HPDE6-E6E7 (cell line): Measurements from ENCODE around the gene HYOU1.
"Not testable (repeated sequence)": the region's sequence is repeated elsewhere in the genome, so short reads cannot be mapped to it uniquely, and the experiment has no call there.

ENCODE experiments used
- DNase-seq: peaks from one replicate; pipeline ENCODE4 v3.0.0; 2011; ENCODE audit warnings: missing footprints; ENCODE audit errors: extremely low spot score

The HYOU1 gene, protein sequence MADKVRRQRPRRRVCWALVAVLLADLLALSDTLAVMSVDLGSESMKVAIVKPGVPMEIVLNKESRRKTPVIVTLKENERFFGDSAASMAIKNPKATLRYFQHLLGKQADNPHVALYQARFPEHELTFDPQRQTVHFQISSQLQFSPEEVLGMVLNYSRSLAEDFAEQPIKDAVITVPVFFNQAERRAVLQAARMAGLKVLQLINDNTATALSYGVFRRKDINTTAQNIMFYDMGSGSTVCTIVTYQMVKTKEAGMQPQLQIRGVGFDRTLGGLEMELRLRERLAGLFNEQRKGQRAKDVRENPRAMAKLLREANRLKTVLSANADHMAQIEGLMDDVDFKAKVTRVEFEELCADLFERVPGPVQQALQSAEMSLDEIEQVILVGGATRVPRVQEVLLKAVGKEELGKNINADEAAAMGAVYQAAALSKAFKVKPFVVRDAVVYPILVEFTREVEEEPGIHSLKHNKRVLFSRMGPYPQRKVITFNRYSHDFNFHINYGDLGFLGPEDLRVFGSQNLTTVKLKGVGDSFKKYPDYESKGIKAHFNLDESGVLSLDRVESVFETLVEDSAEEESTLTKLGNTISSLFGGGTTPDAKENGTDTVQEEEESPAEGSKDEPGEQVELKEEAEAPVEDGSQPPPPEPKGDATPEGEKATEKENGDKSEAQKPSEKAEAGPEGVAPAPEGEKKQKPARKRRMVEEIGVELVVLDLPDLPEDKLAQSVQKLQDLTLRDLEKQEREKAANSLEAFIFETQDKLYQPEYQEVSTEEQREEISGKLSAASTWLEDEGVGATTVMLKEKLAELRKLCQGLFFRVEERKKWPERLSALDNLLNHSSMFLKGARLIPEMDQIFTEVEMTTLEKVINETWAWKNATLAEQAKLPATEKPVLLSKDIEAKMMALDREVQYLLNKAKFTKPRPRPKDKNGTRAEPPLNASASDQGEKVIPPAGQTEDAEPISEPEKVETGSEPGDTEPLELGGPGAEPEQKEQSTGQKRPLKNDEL

DNA sequence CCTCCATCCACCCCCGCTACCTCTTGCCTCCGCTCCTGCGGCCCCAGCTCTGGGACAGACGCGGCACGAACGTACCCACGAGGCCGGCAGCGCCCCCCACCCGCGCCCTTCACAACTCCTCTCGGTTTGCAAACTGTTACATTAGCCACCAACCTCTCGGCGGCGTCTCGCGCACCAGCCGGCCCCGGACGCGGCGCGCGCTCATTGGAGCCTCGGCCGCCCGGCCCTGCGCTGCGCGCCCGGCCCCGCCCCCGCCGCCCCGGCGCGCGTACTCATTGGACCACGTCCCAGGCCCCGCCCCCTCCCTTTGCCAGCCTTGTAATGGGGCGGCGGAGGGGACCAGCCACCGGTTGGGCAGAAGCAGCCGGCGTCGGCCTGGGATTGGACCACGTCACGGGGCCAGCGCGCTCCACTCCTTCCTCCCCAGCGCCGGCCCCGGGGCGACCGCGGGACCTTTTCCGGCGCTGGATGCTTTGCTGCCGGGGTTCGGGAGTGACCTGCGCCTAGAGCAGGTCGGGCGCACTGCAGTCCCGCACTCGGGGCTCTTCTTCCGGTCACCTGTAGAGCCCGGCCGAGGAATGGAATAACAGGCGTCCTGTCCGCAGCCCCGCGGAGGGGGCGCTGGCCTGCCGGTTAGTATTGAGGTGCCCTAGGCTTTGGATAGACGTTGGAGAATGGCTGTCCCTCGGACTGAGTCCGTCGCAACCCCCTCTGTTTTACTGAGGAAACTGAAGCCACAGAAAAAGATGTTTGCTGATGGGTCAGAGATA, at the start of gene HYOU1:
Gene HYOU1 (minus strand): TSS at position 206 of the 770 bp plus-strand sequence. CDS start 1,045 bp downstream, outside the sequence.
- peak; percentile 96 for DNase-seq

DNA sequence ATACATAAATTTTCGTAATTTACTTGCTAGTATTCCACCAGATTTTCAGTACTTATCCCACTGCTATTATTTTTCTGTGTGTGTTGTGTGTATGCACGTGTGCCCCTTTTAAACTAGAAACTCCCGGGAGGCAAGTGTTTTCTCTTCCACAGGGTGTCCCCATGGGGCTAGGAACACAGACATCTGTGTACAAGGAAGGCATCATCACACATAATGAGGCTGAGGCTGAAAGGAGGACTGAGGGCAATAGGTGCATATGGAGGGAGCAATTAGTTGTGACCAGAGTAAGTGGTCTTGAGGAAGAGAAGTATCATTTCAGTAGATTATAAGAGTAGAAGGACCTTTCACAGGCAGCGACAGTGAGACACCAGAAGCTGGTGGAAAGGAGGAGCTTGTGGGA, 46.8 kb upstream of the HYOU1 start:
- DNase-seq: no peak

DNA sequence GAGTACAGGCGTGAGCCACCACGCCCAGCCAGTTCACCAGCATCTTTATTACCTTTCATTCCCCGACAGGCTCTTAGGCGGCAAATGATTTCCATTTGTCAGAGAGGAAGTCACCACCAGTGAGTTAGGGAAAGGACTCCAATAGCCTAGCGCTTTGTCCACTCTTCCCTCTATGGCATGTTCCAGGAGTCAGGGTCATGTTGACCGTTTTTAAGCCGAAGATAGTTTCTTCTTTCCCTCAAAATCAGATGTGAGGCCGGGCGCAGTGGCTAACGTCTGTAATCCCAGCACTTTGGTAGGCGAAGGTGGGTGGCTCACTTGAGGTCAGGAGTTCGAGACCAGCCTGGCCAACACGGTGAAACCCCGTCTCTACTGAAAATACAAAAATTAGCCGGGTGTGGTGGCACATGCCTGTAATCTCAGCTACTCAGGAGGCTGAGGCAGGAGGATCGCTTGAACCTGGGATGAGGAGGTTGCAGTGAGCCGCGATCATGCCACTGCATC, 46.2 kb upstream of the HYOU1 start:
- DNase-seq: not testable (repeated sequence)

DNA sequence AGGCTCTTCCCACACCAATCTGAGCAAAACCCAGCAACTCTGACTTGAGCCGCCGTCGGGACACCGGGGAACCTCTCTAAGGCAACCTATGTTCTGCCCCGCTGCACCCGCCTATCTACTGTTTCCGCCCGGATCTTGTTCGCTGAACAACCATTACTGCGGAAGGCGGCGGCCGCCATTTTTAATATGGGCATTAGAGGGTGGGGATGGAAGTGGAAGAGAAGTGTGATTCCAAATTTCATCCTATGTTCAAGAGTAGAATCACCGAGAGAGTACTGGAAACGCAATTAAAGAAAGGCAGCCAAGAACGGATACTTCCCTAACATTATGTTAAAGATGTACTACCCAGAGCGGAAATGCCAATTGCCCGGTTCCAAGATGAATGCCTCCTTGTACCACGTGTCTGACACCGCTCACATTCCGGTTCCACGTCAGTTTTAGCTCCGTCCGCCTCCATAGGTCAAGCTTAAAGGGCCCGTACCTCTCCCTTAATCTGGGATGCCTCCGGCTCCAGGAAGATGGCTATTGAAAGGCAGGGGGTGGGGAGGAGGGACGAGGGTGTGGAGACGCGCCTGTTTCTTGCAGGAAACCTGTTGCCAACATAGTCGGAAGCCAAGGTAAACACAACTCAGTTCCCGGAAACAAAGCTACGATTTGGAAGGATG, 44.9 kb upstream of the HYOU1 start, which contains the start of gene DPAGT1:
Gene DPAGT1 (minus strand): TSS at position 95 of the 665 bp plus-strand sequence. CDS start 198 bp downstream, outside the sequence.
- peak; percentile 88 for DNase-seq

DNA sequence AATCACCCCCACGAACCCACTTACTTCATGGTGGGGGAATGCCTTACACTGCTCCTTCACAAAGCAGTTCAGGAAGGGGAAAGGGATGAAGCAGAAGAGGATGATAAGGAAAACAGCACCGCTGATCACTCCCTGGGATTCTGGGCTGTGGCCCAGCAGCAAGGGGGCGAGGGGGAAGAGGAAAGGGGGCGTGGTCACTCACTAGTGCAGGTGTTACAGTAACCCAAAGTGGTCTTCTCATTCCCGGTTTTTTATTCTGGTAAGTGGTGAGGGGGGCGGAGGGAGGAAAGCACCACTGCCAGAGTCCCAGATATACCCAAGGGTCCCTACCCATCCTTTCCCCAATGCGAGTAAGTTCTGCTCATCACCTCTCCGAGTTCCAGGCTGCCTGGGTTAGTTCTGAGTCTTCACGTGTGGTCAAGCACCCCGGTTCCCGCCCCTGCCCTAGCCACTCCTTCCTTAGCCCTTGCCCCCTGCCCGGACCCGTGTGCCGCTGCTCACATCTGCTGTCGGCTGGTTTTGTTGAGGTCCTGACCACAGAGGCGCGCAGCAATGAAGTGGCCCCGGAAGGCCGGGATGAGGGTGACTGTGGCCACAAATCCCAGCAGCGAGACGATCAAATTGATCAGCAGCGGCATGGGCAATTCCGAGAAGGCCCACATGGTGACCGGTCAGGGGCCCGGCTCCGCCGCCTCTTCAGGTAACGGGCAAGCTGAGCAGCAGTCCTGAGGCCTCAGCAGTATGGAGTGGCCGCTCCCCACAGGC, 44.2 kb upstream of the HYOU1 start:
- no peak for DNase-seq

DNA sequence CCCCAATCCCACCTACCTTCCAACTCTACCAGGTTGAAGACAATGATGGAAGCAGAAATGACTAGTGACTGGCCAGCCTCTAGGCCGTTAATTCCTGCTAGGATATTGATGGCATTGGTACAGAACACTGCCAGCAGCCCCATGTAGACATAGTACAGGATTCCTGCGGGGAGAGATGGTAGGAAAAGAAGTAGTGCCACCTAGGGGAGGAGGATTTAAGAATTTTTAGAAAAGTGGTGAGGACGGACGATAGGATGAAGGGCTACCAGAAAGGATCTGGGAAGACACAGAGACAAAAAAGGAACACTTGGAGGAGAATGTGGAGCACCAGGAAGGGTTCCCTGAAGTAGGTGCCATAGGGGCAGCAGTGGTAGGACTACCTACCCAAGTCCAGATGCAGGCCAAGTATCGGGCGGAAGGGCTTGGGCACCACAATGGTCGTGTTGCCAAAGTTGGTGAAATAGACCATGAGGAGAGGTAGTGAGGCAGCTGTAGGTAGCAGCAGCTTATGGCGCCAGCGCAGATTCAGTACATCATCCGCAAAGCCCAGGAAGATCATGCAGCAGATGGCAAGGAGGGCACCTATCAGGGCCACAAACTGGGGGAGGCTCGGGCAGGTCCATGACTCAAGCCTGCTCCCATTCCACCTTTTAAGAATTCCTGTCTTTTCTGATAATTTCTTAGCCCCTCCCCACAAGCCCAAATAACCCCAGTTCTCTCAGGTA, 43.4 kb upstream of the HYOU1 start:
- DNase-seq: no peak

DNA sequence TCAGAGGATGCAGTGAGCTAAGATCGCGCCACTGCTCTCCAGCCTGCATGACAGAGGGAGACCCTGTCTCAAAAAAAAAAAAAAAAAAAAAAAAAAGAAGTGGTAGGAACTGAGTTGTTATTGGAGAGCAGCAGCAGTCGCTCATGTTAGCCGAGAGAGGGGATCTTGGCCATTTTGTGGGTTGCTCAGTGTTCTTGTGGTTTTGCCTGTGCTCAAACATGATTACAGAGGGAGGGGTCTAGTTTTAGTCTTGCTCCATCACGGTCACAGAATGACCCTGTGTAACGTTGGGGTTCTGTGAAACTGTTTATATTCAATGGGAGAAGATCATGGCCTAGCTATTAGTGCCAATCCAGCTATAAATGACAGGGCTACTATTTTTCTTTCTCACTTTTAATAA, 42.7 kb upstream of the HYOU1 start:
- no peak for DNase-seq

DNA sequence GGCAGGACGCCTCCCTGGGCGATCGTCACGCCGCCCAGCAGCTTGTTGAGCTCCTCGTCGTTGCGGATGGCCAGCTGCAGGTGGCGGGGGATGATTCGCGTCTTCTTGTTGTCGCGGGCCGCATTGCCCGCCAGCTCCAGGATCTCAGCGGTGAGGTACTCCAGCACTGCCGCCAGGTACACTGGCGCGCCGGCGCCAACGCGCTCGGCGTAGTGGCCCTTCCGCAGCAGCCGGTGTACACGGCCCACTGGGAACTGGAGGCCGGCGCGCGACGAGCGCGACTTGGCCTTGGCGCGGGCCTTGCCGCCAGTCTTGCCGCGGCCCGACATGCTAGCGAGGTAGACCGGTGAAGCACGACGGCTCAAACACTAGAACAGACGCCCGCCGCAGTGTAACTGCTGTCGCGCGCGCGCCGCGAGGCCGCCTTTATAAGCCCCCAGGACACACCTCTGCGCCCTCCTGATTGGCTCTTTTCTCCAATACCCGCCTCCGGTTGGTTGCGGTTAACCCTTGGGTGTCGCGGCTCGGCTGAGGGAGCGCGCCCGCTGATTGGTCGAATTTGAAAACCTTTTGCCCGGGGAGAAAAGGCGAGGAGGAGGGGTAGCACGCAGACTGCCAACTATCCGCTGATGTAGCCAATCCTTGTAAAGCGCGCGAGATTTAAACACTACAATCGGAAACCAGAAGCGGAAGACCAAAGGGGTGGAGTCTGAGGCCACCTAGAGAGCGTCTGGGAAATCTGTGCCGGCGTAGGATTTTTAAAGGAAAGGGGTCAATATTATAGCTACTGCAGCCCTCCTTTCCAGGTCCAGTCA, 38.3 kb upstream of the HYOU1 start:
- peak; percentile 100 for DNase-seq

DNA sequence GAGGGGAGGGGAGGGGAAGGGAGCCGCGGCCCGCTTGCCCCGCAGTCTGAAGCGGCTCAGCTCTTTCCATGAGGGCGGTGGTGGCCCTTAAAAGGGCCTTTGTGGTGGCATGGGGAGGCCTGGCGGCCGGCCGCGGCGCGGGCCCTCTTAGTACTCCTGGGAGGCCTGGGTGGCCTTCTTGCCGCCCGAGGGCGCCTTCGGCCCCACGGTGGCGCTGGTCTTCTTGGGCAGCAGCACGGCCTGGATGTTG, 37.7 kb upstream of the HYOU1 start:
- DNase-seq: no peak

DNA sequence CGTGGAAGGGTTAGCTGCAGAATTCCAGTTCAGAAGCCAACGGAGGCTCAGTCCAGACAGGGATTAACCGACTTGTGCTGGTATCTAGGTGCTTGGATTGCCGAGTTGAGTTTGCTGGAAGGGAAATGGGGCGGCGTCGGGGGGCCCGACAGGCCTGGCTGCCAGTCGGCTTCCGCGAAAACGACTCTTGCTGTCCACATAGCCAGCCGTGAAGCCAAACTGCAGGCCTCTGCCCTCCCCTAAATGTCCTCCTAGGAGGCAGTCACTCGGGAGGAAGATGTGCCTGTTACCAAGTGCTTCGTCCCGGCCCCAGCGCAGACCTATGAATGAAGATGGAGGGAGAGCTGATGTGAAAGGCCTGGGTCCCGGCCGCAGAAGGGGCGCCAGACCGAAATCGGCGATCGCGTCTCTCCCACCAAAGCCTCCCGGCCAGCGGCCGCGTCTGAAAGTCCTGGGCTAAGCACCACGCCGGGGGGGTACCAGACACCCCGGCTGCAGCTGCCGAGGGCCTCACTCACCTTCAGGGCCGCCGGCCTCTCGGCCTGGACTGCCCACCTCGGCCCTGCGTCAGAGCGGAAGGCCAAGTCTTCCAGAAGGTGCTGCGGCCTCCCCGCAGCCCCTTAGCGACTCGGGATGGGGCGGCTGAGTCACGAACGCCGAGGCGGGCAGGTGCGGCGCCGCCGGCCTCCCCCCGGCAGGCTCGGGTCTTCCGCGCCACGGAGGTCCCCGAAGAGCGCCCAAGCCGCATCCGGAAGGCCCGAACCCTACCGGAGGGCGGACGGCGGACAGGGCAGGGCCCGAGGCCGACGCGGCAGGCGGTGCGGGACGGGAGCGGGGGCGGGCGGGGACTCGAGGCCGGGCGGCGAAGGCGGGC, 37.2 kb upstream of the HYOU1 start:
- DNase-seq: no peak

DNA sequence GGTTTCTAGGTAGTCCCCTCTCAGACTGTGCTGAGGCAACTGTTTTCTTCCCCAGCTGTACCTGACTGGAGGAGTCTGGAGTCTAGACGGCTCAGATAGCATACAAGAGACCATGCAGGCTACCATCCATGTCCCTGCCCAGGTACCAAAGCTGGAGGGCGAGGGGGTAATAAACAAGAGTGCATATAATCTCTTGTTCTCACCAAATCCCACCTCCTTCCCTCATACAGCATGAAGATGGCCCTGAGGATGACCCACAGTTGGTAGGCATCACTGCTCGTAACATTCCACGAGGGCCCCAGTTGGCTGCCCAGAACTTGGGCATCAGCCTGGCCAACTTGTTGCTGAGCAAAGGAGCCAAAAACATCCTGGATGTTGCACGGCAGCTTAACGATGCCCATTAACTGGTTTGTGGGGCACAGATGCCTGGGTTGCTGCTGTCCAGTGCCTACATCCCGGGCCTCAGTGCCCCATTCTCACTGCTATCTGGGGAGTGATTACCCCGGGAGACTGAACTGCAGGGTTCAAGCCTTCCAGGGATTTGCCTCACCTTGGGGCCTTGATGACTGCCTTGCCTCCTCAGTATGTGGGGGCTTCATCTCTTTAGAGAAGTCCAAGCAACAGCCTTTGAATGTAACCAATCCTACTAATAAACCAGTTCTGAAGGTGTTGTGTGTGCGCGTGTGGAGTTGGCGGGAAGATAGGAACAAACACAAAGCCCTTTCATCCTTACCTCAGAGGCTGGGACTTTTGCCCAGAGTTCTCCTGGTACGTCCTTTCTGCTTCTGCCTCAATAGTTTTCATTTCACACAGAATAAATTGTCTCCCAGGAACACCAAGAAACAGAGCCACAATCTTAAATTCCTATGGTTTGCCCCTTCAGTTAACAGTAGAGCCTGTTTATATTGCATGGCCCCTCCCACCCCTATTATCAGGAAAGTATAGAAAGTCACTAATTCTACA, 36.2 kb upstream of the HYOU1 start:
- no peak for DNase-seq

DNA sequence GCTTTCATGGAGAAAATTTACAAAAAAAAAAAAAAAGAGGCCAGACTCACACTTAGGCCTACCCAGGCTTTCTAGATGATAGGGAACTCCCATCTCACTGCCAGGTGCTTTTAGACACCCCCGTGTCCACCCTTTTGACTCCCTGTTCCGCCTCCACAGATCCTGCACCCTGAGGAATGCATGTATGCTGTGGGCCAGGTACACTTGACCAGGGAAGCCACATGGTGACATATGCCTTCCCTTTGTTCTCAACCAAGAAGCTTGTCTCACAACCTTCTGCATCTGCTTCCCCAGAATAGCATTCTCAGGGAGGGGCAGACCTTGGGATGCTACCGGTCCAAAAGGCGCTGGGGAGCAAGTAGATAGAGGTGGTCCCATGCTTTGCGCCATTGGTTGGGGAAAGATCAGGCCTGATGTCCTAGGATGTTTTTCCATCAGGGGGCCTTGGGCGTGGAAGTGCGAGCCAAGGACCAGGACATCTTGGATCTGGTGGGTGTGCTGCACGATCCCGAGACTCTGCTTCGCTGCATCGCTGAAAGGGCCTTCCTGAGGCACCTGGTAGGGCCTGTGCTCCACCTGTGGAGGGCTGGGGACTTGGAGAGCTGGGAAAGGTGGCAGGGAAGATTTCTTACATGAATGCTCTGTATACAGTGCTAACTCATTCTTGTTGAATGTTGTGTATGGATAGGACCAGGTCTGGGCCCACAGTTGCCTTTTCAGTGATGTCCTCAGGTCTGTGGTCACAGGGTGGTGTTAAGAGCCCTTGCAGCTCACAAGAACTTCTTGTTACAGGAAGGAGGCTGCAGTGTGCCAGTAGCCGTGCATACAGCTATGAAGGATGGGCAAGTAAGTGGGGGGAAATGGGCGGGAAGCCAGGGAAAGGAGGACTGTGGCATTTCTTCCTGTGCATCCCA, 35.2 kb upstream of the HYOU1 start:
- no peak for DNase-seq

DNA sequence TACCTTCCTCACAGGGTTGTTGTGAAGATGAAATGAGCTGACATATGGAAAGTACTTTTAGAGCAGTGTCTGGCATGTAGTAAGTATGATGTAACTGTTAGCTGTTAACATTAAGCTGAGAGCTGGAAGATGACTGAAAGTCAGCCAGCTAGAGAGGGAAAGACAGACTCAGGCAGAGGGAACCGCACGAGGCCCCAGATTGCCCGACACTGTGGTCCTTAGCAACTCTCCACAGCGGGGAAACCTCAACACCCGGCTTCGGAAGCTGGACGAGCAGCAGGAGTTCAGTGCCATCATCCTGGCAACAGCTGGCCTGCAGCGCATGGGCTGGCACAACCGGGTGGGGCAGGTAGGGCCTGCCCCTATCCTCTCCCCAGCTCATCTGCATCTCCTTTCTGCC, 34.2 kb upstream of the HYOU1 start:
- no peak for DNase-seq

DNA sequence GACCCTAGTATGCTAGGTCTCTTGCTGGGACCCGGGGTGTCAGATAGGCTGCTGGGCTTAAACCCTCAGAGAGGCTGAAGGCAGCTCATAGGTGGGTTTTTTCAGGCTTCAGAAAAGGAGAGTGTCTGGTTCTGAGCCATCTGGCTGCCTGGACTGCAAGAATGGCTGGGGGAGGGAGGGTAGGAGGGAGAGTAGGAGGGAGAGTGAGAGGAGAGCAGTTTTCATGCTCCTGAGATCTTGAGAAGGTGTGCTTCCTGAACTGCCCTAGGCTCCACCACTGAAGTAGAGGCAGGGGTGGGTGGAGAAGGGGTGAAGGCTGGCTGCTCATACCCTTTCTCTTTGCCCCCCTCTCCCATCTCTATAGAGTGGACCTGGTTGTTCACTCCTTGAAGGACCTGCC, 32.3 kb upstream of the HYOU1 start:
- no peak for DNase-seq

DNA sequence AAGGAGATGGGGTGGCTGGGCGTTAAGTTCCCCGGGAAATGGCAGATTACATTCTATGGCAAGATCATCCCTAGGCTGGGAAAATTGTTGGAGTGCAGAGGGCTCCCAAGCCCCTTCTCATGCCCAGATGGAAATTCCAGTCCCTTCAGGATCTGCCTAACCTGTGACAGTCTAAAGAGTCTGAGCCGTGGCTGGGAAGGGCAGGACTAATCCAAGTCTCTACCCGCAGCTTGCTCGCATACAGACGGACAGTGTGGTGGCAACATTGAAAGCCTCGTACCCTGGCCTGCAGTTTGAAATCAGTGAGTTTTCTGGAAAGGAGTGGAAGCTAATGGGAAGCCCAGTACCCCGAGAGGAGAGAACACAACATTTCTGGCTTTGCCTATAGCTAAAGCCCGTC, 31.4 kb upstream of the HYOU1 start:
- DNase-seq: no peak
